ENCODE measurements around the gene PPP2R5C.

The PPP2R5C gene

GRCh38 chr14:101884089-101884933, 122.8 kb downstream of the PPP2R5C start:
- H3K27me3 ChIP-seq (replicated peaks; ENCODE audit: control insufficient read depth, insufficient read depth, low read length), result no peaks in the 10 kb centered on the region
- H3K36me3 ChIP-seq (ENCODE audit: control insufficient read depth, insufficient read depth, low read length, severe bottlenecking), result peaks cover 42% of the 10 kb centered on the region
- DNase-seq (ENCODE audit: low read depth), result no peak
- H3K9me3 ChIP-seq (ENCODE audit: control insufficient read depth, low read length), result no peaks in the 10 kb centered on the region
- peaks cover 6% of the 10 kb centered on the region for H3K4me1 ChIP-seq (ENCODE audit: control insufficient read depth, insufficient read depth, low read length)
- H3K4me3 ChIP-seq (ENCODE audit: low read length), result no peak overlapping the region
- no peak overlapping the region for H3K9ac ChIP-seq (ENCODE audit: low read length)

- Histone ChIP-seq H3K4me1 (ENCODE audit: control insufficient read depth, insufficient read depth, low read length) (no peaks in the 10 kb centered on the region), H3K27me3 (replicated peaks; ENCODE audit: control insufficient read depth, insufficient read depth, low read length) (no peaks in the 10 kb centered on the region), H3K9ac (ENCODE audit: low read length) (no peak overlapping the region), H3K36me3 (ENCODE audit: control insufficient read depth, insufficient read depth, low read length, severe bottlenecking) (peaks cover 44% of the 10 kb centered on the region), H3K4me3 (ENCODE audit: low read length) (no peak overlapping the region), H3K9me3 (ENCODE audit: control insufficient read depth, low read length) (no peaks in the 10 kb centered on the region)
- DNase-seq (ENCODE audit: low read depth), result no peak
These were observed 123.5 kb downstream of the PPP2R5C start for GRCh38 chr14:101884934-101885576.

- Histone ChIP-seq H3K4me1 (ENCODE audit: control insufficient read depth, insufficient read depth, low read length) (no peaks in the 10 kb centered on the region), H3K9ac (ENCODE audit: low read length) (no peak overlapping the region), H3K36me3 (ENCODE audit: control insufficient read depth, insufficient read depth, low read length, severe bottlenecking) (peaks cover 45% of the 10 kb centered on the region), H3K9me3 (ENCODE audit: control insufficient read depth, low read length) (no peaks in the 10 kb centered on the region), H3K27me3 (replicated peaks; ENCODE audit: control insufficient read depth, insufficient read depth, low read length) (no peaks in the 10 kb centered on the region), H3K4me3 (ENCODE audit: low read length) (no peak overlapping the region)
- no peak for DNase-seq (ENCODE audit: low read depth)
These were observed 125.7 kb downstream of the PPP2R5C start for GRCh38 chr14:101887219-101887618.

GRCh38 chr14:101888182-101888581, 126.7 kb downstream of the PPP2R5C start:
- Histone ChIP-seq H3K4me3 (ENCODE audit: low read length) (no peak overlapping the region), H3K36me3 (ENCODE audit: control insufficient read depth, insufficient read depth, low read length, severe bottlenecking) (peaks cover 51% of the 10 kb centered on the region), H3K27me3 (replicated peaks; ENCODE audit: control insufficient read depth, insufficient read depth, low read length) (no peaks in the 10 kb centered on the region), H3K9me3 (ENCODE audit: control insufficient read depth, low read length) (no peaks in the 10 kb centered on the region), H3K4me1 (ENCODE audit: control insufficient read depth, insufficient read depth, low read length) (no peaks in the 10 kb centered on the region), H3K9ac (ENCODE audit: low read length) (no peak overlapping the region)
- no peak for DNase-seq (ENCODE audit: low read depth)

GRCh38 chr14:101889366-101889765, 127.9 kb downstream of the PPP2R5C start:
- H3K9ac ChIP-seq (ENCODE audit: low read length), result no peak overlapping the region
- no peak for DNase-seq (ENCODE audit: low read depth)
- peaks cover 46% of the 10 kb centered on the region for H3K36me3 ChIP-seq (ENCODE audit: control insufficient read depth, insufficient read depth, low read length, severe bottlenecking)
- H3K4me1 ChIP-seq (ENCODE audit: control insufficient read depth, insufficient read depth, low read length), result no peaks in the 10 kb centered on the region
- no peaks in the 10 kb centered on the region for H3K9me3 ChIP-seq (ENCODE audit: control insufficient read depth, low read length)
- H3K27me3 ChIP-seq (replicated peaks; ENCODE audit: control insufficient read depth, insufficient read depth, low read length), result no peaks in the 10 kb centered on the region
- H3K4me3 ChIP-seq (ENCODE audit: low read length), result no peak overlapping the region

- Histone ChIP-seq H3K9ac (ENCODE audit: low read length) (no peak overlapping the region), H3K27me3 (replicated peaks; ENCODE audit: control insufficient read depth, insufficient read depth, low read length) (no peaks in the 10 kb centered on the region), H3K4me3 (ENCODE audit: low read length) (no peak overlapping the region), H3K36me3 (ENCODE audit: control insufficient read depth, insufficient read depth, low read length, severe bottlenecking) (peaks cover 46% of the 10 kb centered on the region), H3K9me3 (ENCODE audit: control insufficient read depth, low read length) (no peaks in the 10 kb centered on the region), H3K4me1 (ENCODE audit: control insufficient read depth, insufficient read depth, low read length) (no peaks in the 10 kb centered on the region)
- DNase-seq (ENCODE audit: low read depth), result no peak
These were observed 128.4 kb downstream of the PPP2R5C start for GRCh38 chr14:101889898-101890297.

- H3K4me1 ChIP-seq (ENCODE audit: control insufficient read depth, insufficient read depth, low read length), result no peaks in the 10 kb centered on the region
- H3K9ac ChIP-seq (ENCODE audit: low read length), result no peak overlapping the region
- H3K36me3 ChIP-seq (ENCODE audit: control insufficient read depth, insufficient read depth, low read length, severe bottlenecking), result peaks cover 48% of the 10 kb centered on the region
- H3K9me3 ChIP-seq (ENCODE audit: control insufficient read depth, low read length), result no peaks in the 10 kb centered on the region
- no peak overlapping the region for H3K4me3 ChIP-seq (ENCODE audit: low read length)
- H3K27me3 ChIP-seq (replicated peaks; ENCODE audit: control insufficient read depth, insufficient read depth, low read length), result no peaks in the 10 kb centered on the region
- DNase-seq (ENCODE audit: low read depth), result no peak
These were observed 130.0 kb downstream of the PPP2R5C start for GRCh38 chr14:101891471-101891870.

- Histone ChIP-seq H3K9ac (ENCODE audit: low read length) (no peak overlapping the region), H3K36me3 (ENCODE audit: control insufficient read depth, insufficient read depth, low read length, severe bottlenecking) (peaks cover 55% of the 10 kb centered on the region), H3K4me1 (ENCODE audit: control insufficient read depth, insufficient read depth, low read length) (no peaks in the 10 kb centered on the region), H3K9me3 (ENCODE audit: control insufficient read depth, low read length) (no peaks in the 10 kb centered on the region), H3K4me3 (ENCODE audit: low read length) (no peak overlapping the region), H3K27me3 (replicated peaks; ENCODE audit: control insufficient read depth, insufficient read depth, low read length) (no peaks in the 10 kb centered on the region)
- DNase-seq (ENCODE audit: low read depth), result no peak
These were observed 132.2 kb downstream of the PPP2R5C start for GRCh38 chr14:101893759-101894158.

GRCh38 chr14:101894365-101895081, 133.0 kb downstream of the PPP2R5C start:
- Histone ChIP-seq H3K9ac (ENCODE audit: low read length) (no peak overlapping the region), H3K9me3 (ENCODE audit: control insufficient read depth, low read length) (no peaks in the 10 kb centered on the region), H3K36me3 (ENCODE audit: control insufficient read depth, insufficient read depth, low read length, severe bottlenecking) (peaks cover 63% of the 10 kb centered on the region), H3K4me1 (ENCODE audit: control insufficient read depth, insufficient read depth, low read length) (no peaks in the 10 kb centered on the region), H3K4me3 (ENCODE audit: low read length) (no peak overlapping the region), H3K27me3 (replicated peaks; ENCODE audit: control insufficient read depth, insufficient read depth, low read length) (no peaks in the 10 kb centered on the region)
- no peak for DNase-seq (ENCODE audit: low read depth)

- no peak overlapping the region for H3K4me3 ChIP-seq (ENCODE audit: low read length)
- no peaks in the 10 kb centered on the region for H3K27me3 ChIP-seq (replicated peaks; ENCODE audit: control insufficient read depth, insufficient read depth, low read length)
- no peaks in the 10 kb centered on the region for H3K9me3 ChIP-seq (ENCODE audit: control insufficient read depth, low read length)
- H3K36me3 ChIP-seq (ENCODE audit: control insufficient read depth, insufficient read depth, low read length, severe bottlenecking), result peaks cover 66% of the 10 kb centered on the region
- no peak for DNase-seq (ENCODE audit: low read depth)
- H3K4me1 ChIP-seq (ENCODE audit: control insufficient read depth, insufficient read depth, low read length), result no peaks in the 10 kb centered on the region
- H3K9ac ChIP-seq (ENCODE audit: low read length), result no peak overlapping the region
These were observed 133.7 kb downstream of the PPP2R5C start for GRCh38 chr14:101895256-101895655.

GRCh38 chr14:101897326-101897725, 135.8 kb downstream of the PPP2R5C start:
- Histone ChIP-seq H3K27me3 (replicated peaks; ENCODE audit: control insufficient read depth, insufficient read depth, low read length) (no peaks in the 10 kb centered on the region), H3K4me3 (ENCODE audit: low read length) (no peak overlapping the region), H3K4me1 (ENCODE audit: control insufficient read depth, insufficient read depth, low read length) (no peaks in the 10 kb centered on the region), H3K36me3 (ENCODE audit: control insufficient read depth, insufficient read depth, low read length, severe bottlenecking) (peaks cover 87% of the 10 kb centered on the region), H3K9ac (ENCODE audit: low read length) (no peak overlapping the region), H3K9me3 (ENCODE audit: control insufficient read depth, low read length) (no peaks in the 10 kb centered on the region)
- no peak for DNase-seq (ENCODE audit: low read depth)

Measured in adipocyte (in vitro differentiated cells).